Osteocyte (in vitro differentiated cells): Measurements from ENCODE around the gene WDR76. TPM values are rescaled to one million over a fixed set of nuclear protein-coding genes. Genes with fewer than 3 reads are reported as not detected.

Experiments used
- DNase-seq: peaks from one replicate; pipeline ENCODE4 v3.0.0; 2021; ENCODE audit warnings: mixed read lengths; ENCODE audit not compliant: unreplicated experiment; ENCODE audit errors: extremely low spot score
- H3K27ac Mint-ChIP-seq: one replicate; pipeline ENCODE4 v1.8.0; 2021; ENCODE audit warnings: mild to moderate bottlenecking, mixed read lengths; ENCODE audit not compliant: unreplicated experiment
- H3K27me3 Mint-ChIP-seq: one replicate; pipeline ENCODE4 v1.8.0; 2021; ENCODE audit warnings: mixed read lengths; ENCODE audit not compliant: unreplicated experiment
- H3K36me3 Mint-ChIP-seq: one replicate; pipeline ENCODE4 v1.8.0; 2021; ENCODE audit warnings: mixed read lengths; ENCODE audit not compliant: unreplicated experiment
- H3K4me1 Mint-ChIP-seq: one replicate; pipeline ENCODE4 v1.8.0; 2021; ENCODE audit warnings: mixed read lengths; ENCODE audit not compliant: unreplicated experiment
- H3K4me3 Mint-ChIP-seq: one replicate; pipeline ENCODE4 v1.8.0; 2021; ENCODE audit warnings: mild to moderate bottlenecking, moderate library complexity, mixed read lengths; ENCODE audit not compliant: unreplicated experiment
- H3K9me3 Mint-ChIP-seq: one replicate; pipeline ENCODE4 v1.8.0; 2021; ENCODE audit warnings: mixed read lengths; ENCODE audit not compliant: unreplicated experiment
- total RNA-seq: library from RNA; stranded (reverse); gene quantifications from 2 replicates; pipeline ENCODE4 v1.2.1, GENCODE V29; 2021
- TF ChIP-seq, protein P1 (sequence below): fragments of 200-600 bp; sonication (generic); IDR thresholded peaks from 2 replicates; pipeline ENCODE4 v1.5.0; 2021; ENCODE audit warnings: antibody characterized with exemption, mild to moderate bottlenecking, moderate library complexity

WDR76 gene
- total RNA-seq, 1 donor from 2014 or later: 6.0 TPM

DNA sequence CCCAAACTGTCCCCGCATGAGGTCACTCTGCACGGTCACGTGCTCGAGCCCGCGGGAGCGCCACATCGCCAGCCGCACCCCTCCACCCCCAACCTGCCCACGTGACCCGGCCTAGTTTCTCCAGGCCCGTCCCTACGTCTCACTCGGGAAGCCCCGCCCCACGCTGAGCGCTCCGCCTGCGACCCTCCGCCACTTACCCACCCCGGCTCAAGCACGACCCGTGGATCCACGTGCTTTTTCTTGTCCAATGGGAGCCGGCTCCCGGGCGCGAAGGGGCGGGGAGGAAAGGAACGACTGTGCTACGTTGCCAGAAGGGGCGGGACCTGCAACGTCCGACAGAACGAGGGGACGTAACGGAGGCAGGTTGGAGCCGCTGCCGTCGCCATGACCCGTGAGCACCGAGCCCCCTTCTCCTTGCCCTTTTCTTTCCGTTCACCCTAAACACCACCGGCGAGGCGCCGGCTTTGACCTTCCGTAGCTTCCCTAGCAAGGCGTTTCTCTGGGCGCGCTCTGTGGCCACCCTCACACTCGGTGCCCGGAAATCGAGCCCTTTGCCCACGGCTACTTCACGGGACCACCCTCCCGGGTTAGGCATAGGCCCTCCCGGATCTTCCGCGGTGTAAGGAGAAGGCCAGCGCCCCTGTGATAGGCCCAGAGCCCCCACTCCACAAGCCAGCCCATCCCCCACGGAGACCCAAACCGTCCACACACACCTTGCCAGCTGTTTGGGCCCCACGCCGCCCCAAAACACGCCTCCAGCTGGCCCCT, 34.6 kb upstream of the WDR76 start, which contains the start of gene SERF2:
SERF2 (plus strand) TSS at position 328 of the 768 bp plus-strand sequence; CDS start at position 385, 57 bp downstream.
- H3K27ac Mint-ChIP-seq: peak within 1 kb of the TSS; percentile 99
- peak within 1 kb of the TSS; percentile 97 for H3K4me3 Mint-ChIP-seq
- H3K36me3 Mint-ChIP-seq: peaks cover 22% of the 10 kb centered on the region
- H3K4me1 Mint-ChIP-seq: peaks cover 39% of the 10 kb centered on the region
- H3K27me3 Mint-ChIP-seq: no peaks in the 10 kb centered on the region
- H3K9me3 Mint-ChIP-seq: no peaks in the 10 kb centered on the region
- TF ChIP-seq, protein P1, sequence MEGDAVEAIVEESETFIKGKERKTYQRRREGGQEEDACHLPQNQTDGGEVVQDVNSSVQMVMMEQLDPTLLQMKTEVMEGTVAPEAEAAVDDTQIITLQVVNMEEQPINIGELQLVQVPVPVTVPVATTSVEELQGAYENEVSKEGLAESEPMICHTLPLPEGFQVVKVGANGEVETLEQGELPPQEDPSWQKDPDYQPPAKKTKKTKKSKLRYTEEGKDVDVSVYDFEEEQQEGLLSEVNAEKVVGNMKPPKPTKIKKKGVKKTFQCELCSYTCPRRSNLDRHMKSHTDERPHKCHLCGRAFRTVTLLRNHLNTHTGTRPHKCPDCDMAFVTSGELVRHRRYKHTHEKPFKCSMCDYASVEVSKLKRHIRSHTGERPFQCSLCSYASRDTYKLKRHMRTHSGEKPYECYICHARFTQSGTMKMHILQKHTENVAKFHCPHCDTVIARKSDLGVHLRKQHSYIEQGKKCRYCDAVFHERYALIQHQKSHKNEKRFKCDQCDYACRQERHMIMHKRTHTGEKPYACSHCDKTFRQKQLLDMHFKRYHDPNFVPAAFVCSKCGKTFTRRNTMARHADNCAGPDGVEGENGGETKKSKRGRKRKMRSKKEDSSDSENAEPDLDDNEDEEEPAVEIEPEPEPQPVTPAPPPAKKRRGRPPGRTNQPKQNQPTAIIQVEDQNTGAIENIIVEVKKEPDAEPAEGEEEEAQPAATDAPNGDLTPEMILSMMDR: no peak
- DNase-seq: peak; percentile 100

DNA sequence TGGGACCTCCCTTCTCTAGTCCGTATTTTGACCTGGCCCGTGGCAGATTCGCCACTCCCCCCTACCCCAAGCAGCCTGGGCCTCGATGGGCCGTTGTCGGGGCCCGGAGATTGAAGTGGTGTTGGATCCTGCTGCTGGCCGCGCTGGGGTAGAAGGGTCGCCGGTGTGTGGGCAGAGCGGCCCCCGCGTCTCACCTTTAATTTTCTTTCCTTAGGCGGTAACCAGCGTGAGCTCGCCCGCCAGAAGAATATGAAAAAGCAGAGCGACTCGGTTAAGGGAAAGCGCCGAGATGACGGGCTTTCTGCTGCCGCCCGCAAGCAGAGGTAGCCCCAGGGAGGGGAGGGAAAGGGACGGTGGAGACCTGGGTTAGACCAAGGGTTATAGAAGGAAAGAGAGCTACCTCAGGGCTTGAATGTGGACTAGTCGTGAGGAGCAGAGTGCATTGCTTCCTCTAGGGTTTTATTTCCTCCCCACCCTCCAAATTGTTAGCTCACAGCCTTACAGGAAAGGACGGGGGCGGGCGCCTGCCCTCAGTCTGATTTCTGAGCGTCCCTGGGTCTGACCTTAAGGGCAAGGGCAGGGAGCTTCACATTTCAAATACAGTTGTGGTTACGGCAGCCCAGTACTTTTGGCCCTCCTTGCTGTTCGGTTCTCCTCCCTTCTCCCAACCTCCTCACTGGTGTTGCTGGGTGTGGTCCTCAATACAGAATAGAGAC, 33.9 kb upstream of the WDR76 start:
- TF ChIP-seq, protein P1: peak; percentile 12
- H3K4me1 Mint-ChIP-seq: peaks cover 43% of the 10 kb centered on the region
- no peaks in the 10 kb centered on the region for H3K27me3 Mint-ChIP-seq
- peaks cover 22% of the 10 kb centered on the region for H3K36me3 Mint-ChIP-seq
- peak overlapping the region; percentile 99 for H3K27ac Mint-ChIP-seq
- H3K9me3 Mint-ChIP-seq: no peaks in the 10 kb centered on the region
- H3K4me3 Mint-ChIP-seq: peak overlapping the region; percentile 97
- DNase-seq: no peak

GRCh38 chr15:43793647-43794046, 33.2 kb upstream of the WDR76 start:
- Mint-ChIP-seq H3K36me3 (peaks cover 26% of the 10 kb centered on the region), H3K27ac (peak overlapping the region; percentile 99), H3K9me3 (no peaks in the 10 kb centered on the region), H3K4me1 (peaks cover 47% of the 10 kb centered on the region), H3K27me3 (no peaks in the 10 kb centered on the region), H3K4me3 (peak overlapping the region; percentile 97)
- TF ChIP-seq, protein P1: no peak
- DNase-seq: no peak

DNA sequence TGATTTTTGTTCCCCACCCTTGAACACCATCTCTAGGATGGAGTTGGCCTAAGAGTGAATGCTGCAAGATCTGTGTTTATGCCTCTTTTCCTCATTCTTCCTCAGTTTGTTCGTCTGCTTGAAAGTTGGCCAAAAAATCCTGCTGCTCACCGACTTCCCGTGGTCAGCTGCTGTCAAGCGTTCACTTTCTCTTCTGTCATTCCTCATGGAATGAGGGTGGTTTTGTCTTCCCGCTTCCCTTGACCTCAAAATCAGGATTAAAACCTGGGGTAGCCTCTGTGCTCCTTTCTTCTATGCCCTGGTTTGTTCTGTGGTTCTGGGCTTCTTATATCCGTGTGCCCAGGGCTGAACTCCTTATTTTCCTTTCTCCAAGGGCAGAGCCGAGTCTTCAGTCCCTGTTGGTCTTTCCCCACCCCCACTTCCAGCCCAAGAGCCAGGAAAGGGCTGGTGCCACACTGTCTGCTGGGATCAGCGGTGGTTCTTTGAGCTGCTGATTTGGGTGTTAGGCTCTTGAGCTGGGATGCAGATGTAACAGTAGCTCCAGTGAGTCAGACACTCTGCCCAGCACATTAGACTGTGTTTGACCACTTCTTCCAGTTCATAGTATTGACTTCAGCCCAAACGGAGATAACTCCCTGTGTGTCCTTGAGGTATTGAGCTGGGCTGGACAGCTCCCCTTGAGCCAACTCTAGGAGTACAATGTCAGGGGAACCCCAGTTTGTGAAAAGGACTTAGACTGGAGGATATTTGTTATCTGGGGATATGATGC, 32.3 kb upstream of the WDR76 start:
- Mint-ChIP-seq H3K4me1 (peaks cover 48% of the 10 kb centered on the region), H3K9me3 (no peaks in the 10 kb centered on the region), H3K27ac (peak overlapping the region; percentile 99), H3K27me3 (no peaks in the 10 kb centered on the region), H3K4me3 (peak overlapping the region; percentile 97), H3K36me3 (peaks cover 26% of the 10 kb centered on the region)
- TF ChIP-seq, protein P1: no peak
- no peak for DNase-seq
